ENCODE results near the gene OR4D2. TPM values are rescaled to one million over a fixed set of nuclear protein-coding genes. Genes with fewer than 3 reads are reported as not detected.

The OR4D2 gene
- total and polyA plus RNA-seq, 10 donors = not detected

DNA sequence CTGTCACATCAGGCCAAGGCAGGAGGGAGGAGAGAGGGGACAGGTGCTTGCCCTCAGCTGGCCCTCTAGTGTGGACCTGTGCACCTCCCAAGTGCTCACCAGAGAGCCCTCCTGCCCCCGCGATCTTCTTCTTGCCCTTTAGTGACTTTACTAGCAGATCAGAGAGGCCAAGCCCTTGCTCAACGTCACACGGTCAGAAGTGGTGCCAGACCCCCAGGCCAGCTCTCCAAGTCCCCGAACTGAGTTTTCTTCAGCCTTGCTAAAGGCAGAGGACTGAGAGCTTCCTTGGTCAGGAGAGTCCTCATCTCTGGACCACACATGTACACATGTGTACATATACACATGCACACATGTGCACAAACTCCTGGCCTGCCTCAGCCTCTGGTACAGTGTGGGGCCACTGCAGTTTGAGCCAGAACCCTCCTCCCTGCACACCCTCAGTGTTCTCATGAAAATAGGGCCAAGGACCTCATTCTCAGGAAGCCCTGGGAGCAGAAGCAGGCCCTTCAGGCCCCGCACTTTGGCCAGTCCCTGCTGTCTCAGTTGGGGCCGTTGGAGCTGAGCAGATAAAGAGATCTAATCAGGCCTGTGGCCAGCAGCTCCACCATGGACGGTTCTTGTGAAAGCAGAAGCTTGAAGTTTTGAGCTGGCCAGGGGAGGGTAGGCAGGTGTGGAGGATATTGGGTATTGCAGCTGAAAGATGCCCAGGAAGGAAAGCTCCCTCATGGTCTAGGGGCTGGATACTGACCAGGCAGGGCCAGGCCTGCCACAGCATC lies 18.4 kb downstream of the OR4D2 start:
- Histone ChIP-seq H3K27ac (no peak overlapping the region), H3K4me3 (no peak overlapping the region), H3K4me1 (peaks cover 0 to 7% (median 0%) of the 10 kb centered on the region in 6 donors), H3K27me3 (replicated peaks in 1 of 7) (peaks cover 0 to 12% (median 7%) of the 10 kb centered on the region in 7 donors), H3K9me3 (no peaks in the 10 kb centered on the region), H3K36me3 (no peaks in the 10 kb centered on the region)
- 67 to 88% (median 80%) methylated on average over 6 to 8 of the region's 8 CpGs for WGBS, 5 donors
- DNase-seq = no peak
- intact Hi-C loops (cut with DNase I; ENCODE audit: low total_unique reads) = no loop called here
- TF ChIP-seq POLR2AphosphoS5 (IDR thresholded peaks at IDR 0.05) (no peak), POLR2A (IDR thresholded peaks at IDR 0.05) (no peak)
- TF ChIP-seq, protein P1, sequence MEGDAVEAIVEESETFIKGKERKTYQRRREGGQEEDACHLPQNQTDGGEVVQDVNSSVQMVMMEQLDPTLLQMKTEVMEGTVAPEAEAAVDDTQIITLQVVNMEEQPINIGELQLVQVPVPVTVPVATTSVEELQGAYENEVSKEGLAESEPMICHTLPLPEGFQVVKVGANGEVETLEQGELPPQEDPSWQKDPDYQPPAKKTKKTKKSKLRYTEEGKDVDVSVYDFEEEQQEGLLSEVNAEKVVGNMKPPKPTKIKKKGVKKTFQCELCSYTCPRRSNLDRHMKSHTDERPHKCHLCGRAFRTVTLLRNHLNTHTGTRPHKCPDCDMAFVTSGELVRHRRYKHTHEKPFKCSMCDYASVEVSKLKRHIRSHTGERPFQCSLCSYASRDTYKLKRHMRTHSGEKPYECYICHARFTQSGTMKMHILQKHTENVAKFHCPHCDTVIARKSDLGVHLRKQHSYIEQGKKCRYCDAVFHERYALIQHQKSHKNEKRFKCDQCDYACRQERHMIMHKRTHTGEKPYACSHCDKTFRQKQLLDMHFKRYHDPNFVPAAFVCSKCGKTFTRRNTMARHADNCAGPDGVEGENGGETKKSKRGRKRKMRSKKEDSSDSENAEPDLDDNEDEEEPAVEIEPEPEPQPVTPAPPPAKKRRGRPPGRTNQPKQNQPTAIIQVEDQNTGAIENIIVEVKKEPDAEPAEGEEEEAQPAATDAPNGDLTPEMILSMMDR (IDR thresholded peaks at IDR 0.05 in 8 of 11, conservative IDR thresholded peaks at IDR 0.05 in 3 of 11) = no peak

DNA sequence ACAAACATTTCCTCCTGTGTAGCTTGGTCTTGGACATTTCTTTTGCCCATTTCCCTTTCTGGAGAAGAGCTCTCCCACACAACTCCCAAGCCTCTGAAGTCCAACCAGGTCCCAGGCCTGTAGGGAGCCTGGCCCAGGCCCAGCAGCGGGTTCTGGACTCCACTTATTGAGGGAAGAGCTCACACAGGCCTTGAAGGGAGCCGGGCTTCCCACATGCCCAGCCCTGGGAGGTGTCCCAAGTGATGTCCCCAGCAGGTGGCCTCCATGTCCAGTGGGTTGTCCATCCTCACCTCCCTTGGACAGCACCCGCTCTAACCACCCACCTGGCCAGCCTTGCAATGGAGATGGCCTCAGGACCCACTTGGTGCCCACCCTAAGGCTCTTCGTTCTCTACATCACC lies 19.8 kb downstream of the OR4D2 start:
- intact Hi-C loops (cut with DNase I; ENCODE audit: low total_unique reads) = no loop called here
- no peak for DNase-seq
- Histone ChIP-seq H3K27ac (no peak overlapping the region), H3K36me3 (no peaks in the 10 kb centered on the region), H3K4me3 (no peak overlapping the region), H3K4me1 (peaks cover 0 to 7% (median 0%) of the 10 kb centered on the region in 6 donors), H3K27me3 (replicated peaks in 1 of 7) (peaks cover 0 to 26% (median 8%) of the 10 kb centered on the region in 7 donors), H3K9me3 (no peaks in the 10 kb centered on the region)
- TF ChIP-seq, protein P1 (IDR thresholded peaks at IDR 0.05 in 8 of 11, conservative IDR thresholded peaks at IDR 0.05 in 3 of 11) = no peak
- TF ChIP-seq POLR2A (IDR thresholded peaks at IDR 0.05) (no peak), POLR2AphosphoS5 (IDR thresholded peaks at IDR 0.05) (no peak)
- WGBS, 5 donors = 85 to 97% (median 91%) methylated on average over 4 of the region's 4 CpGs

DNA sequence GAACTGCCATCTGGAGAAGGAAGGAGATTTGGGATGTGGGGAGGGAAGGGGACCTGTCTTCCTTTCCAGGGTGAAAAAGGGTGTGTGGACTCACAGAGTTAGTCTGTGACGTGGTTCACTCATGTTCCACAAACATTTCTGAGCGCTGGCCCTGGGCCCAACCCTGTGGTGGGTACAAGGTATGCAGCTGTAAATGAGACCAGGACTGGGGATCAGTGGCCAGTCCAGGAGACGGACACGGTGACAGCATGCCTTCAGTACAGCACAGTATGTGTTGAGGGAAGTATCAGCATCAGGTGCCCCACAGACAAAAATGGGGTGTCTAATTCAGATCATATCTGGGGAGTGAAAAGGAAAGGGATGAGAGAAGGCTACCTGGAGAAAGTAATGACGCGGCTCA lies 20.3 kb downstream of the OR4D2 start:
- peaks cover 0 to 7% (median 0%) of the 10 kb centered on the region in 6 donors for H3K4me1 ChIP-seq
- peaks cover 0 to 30% (median 8%) of the 10 kb centered on the region in 7 donors for H3K27me3 ChIP-seq (replicated peaks in 1 of 7)
- no peak overlapping the region for H3K4me3 ChIP-seq
- H3K36me3 ChIP-seq = no peaks in the 10 kb centered on the region
- intact Hi-C loops (cut with DNase I; ENCODE audit: low total_unique reads) = no loop called here
- no peak overlapping the region for H3K27ac ChIP-seq
- no peak for DNase-seq
- WGBS, 5 donors = 86 to 96% (median 92%) methylated on average over 6 of the region's 6 CpGs
- TF ChIP-seq POLR2AphosphoS5 (IDR thresholded peaks at IDR 0.05) = no peak
- TF ChIP-seq, protein P1 (IDR thresholded peaks at IDR 0.05 in 8 of 11, conservative IDR thresholded peaks at IDR 0.05 in 3 of 11) = no peak
- TF ChIP-seq POLR2A (IDR thresholded peaks at IDR 0.05) = no peak
- no peaks in the 10 kb centered on the region for H3K9me3 ChIP-seq

DNA sequence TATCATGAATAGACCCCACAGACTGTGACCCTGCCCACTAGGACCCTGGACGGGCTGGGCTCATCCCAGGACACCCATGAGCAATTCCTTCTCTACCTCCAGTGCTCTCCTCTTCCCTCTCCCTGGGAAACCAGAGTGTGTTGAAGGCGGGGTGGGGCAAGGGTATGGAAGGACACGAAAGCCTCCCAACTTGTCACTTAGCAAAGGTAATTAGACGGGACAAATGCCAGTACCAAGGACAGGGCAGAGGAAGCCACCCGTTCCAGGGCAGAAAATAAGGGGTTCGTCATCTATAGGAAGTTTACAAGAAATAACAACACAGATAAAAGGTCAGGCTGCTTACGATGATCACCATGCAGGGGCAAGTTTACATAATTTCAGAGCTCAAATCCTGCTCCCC lies 20.9 kb downstream of the OR4D2 start:
- intact Hi-C loops (cut with DNase I; ENCODE audit: low total_unique reads) = no loop called here

More for the DNA sequence above, 20.9 kb downstream of the OR4D2 start:
- TF ChIP-seq POLR2AphosphoS5 (IDR thresholded peaks at IDR 0.05) (no peak), POLR2A (IDR thresholded peaks at IDR 0.05) (no peak)
- TF ChIP-seq, protein P1 (IDR thresholded peaks at IDR 0.05 in 8 of 11, conservative IDR thresholded peaks at IDR 0.05 in 3 of 11) = no peak
- Histone ChIP-seq H3K4me3 (no peak overlapping the region), H3K27ac (no peak overlapping the region), H3K27me3 (replicated peaks in 1 of 7) (peaks cover 0 to 35% (median 8%) of the 10 kb centered on the region in 7 donors), H3K9me3 (no peaks in the 10 kb centered on the region), H3K36me3 (no peaks in the 10 kb centered on the region), H3K4me1 (peaks cover 0 to 7% (median 0%) of the 10 kb centered on the region in 6 donors)
- DNase-seq = no peak
- 52 to 71% (median 65%) methylated on average over 7 of the region's 7 CpGs for WGBS, 5 donors

Data from spleen (tissue), 11 donors.